HFFc6 (cell line): ENCODE results near the gene GRID1. TPM values are rescaled to one million over a fixed set of nuclear protein-coding genes. Genes with fewer than 3 reads are reported as not detected.

Experiments
- DNase-seq: peaks from one replicate; pipeline ENCODE4 v3.0.0-alpha.2; 2018
- H3K27ac Mint-ChIP-seq: 2 replicates; pipeline ENCODE4 v1.8.0; 2020; ENCODE audit warnings: mild to moderate bottlenecking, mixed read lengths
- H3K27me3 Mint-ChIP-seq: 2 replicates; pipeline ENCODE4 v1.8.0; 2021; ENCODE audit warnings: mild to moderate bottlenecking, moderate library complexity, mixed read lengths; ENCODE audit not compliant: insufficient read depth
- H3K36me3 Mint-ChIP-seq: 2 replicates; pipeline ENCODE4 v1.8.0; 2021; ENCODE audit warnings: low read depth, mixed read lengths
- H3K4me1 Mint-ChIP-seq: 2 replicates; pipeline ENCODE4 v1.8.0; 2020; ENCODE audit warnings: low read depth, mixed read lengths
- H3K4me3 Mint-ChIP-seq: 2 replicates; pipeline ENCODE4 v1.8.0; 2020; ENCODE audit warnings: mild to moderate bottlenecking, moderate library complexity, mixed read lengths
- H3K9me3 Mint-ChIP-seq: 2 replicates; pipeline ENCODE4 v1.8.0; 2020; ENCODE audit warnings: mild to moderate bottlenecking, mixed read lengths
- total RNA-seq, 6 experiments: library from RNA; stranded (reverse); fragmentation: NEBNext Ultra II Directional; extraction: Animal tissue kit (Norgen Biotek cat#: 25700); gene quantifications; 2 replicates in 1 of 6; 3 replicates in 5 of 6; pipeline ENCODE4 v1.2.3, GENCODE V29; 2021
- TF ChIP-seq, protein P1 (sequence below): fragments of 200-600 bp; sonication (generic); IDR thresholded peaks from 2 replicates; pipeline ENCODE4 v1.5.0; 2021; ENCODE audit warnings: antibody characterized with exemption, mild to moderate bottlenecking

GRID1 gene
- total RNA-seq, 6 experiments from 2014 or later = not detected

DNA sequence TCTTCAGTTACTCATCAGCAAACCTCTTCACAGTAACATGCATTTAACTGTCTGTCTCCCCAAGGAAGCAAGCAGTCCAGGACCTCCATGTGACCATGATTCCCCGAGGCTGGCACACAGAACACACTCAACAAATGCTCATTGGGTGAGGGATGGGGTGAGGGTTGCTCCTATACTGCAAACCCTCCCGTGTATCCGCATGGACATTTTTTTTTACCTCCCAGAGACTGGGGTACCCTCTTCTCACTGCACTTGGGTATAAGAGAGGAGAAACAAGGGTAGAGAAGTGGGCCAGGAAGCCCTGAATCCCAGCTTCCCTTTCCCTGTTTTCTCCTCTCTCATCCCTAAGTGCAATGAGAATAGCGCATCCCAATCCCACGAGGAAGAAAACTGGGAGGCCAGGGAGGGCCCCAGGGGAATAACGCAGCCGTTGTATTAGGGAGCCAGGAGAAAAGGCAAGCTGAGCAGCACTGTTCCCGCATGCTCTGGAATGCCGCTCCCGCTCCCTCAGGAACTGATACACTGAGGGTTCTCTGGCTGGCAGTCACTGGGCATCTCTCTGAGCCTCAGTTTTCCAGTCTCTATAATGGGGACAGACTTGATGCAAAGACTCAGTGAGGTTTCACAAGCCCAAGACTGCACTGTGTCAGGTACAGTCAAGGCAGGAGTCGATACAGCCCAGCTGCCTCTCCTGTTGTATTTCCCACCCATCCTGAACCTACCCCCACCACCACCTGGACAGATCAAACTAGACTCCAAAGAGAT is 134.6 kb downstream of the GRID1 start:
- H3K4me3 Mint-ChIP-seq = no peak overlapping the region
- DNase-seq = no peak
- H3K27ac Mint-ChIP-seq = no peak overlapping the region
- no peaks in the 10 kb centered on the region for H3K36me3 Mint-ChIP-seq
- H3K9me3 Mint-ChIP-seq = peaks cover 6% of the 10 kb centered on the region; the same call in 1 of the 2 replicates
- no peaks in the 10 kb centered on the region for H3K4me1 Mint-ChIP-seq
- TF ChIP-seq, protein P1, sequence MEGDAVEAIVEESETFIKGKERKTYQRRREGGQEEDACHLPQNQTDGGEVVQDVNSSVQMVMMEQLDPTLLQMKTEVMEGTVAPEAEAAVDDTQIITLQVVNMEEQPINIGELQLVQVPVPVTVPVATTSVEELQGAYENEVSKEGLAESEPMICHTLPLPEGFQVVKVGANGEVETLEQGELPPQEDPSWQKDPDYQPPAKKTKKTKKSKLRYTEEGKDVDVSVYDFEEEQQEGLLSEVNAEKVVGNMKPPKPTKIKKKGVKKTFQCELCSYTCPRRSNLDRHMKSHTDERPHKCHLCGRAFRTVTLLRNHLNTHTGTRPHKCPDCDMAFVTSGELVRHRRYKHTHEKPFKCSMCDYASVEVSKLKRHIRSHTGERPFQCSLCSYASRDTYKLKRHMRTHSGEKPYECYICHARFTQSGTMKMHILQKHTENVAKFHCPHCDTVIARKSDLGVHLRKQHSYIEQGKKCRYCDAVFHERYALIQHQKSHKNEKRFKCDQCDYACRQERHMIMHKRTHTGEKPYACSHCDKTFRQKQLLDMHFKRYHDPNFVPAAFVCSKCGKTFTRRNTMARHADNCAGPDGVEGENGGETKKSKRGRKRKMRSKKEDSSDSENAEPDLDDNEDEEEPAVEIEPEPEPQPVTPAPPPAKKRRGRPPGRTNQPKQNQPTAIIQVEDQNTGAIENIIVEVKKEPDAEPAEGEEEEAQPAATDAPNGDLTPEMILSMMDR = no peak
- no peaks in the 10 kb centered on the region; the same call in 1 of the 2 replicates for H3K27me3 Mint-ChIP-seq

DNA sequence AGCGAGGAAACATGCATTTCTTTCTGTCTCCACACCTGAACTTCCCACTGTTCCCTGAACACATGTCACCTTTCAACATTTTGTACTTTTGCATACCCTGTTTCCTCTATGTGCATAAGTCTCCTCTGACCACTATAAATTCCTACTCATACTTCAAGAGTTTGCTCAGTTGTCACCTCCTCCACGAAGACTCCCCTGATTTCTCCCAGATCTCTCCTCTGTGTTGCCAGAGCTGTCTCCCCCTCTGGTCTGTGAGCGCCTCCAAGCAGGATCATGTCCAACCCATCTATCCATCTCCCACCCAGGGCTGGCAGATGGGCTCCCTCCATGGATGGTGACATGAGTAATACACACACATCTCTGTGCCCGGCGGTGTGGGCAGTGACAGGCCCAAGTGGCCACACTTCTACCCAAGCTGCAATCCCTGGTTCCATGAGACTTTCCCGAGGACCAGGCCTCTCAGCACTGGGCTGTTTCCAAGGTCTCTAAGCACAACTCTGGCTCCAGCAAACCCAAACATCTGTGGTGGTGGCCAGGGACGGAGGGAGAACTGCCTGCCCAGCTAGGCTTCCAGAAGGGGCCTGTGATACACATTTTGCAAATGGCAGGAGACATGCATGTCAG is 135.9 kb downstream of the GRID1 start:
- Mint-ChIP-seq H3K36me3 (no peaks in the 10 kb centered on the region), H3K9me3 (peaks cover 8% of the 10 kb centered on the region; the same call in 1 of the 2 replicates), H3K4me3 (no peak overlapping the region), H3K27me3 (no peaks in the 10 kb centered on the region; the same call in 1 of the 2 replicates), H3K27ac (no peak overlapping the region), H3K4me1 (no peaks in the 10 kb centered on the region)
- no peak for DNase-seq
- TF ChIP-seq, protein P1 = no peak

DNA sequence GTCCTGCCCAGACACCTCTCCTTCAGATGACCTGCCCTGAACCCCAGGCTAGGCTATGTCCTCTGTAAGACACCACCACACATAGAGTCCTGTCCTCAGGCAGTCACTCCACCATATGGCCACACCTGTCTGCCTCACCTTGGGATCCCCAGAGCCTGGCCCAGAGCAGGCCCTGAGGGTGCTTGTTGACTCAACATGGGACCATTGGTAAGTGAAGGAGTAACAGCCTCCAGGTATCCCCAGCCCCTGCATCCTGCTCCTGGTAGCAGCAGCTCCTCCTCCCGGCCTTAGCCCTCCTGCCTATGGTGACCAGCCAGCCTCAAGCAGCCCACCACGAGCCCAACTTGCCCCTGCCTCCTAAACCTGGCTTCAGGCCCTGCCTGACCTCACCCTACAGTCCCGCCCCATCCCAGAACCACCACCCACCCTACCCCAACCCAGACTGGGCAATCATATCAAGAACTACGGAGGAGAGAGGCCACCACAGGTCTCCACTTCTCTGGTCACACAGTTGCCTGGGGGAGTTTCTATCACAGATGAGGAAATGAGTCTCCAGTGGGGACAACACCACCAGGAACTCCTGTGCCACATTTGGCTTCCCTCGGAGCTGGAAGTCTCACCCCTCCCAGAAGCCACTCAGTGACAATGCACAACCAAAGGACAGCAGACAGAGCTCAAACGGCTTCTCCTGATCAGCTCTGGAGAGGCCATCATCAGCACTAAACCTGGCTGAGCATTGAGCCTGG is 136.6 kb downstream of the GRID1 start:
- H3K27me3 Mint-ChIP-seq = no peaks in the 10 kb centered on the region; the same call in 1 of the 2 replicates

DNA sequence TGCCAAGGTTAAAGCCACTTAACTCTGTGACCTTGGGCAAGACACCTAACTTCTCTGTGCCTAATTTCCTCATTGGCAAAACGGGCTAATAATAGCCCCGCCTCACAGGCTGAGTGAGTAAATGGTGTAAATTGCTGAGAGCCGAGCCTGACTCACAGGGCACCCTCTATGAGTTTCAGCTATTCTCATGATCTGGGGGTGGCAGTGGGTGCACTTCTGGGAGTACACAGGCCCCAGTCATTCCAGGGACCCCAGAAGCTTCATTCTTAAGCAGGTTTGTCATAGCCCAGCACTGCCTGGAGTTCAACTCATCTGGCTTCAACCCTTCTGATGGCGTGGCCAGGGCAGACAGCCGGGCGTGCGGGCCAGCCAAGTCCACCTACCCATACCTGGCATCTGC is 137.2 kb downstream of the GRID1 start:
- H3K4me3 Mint-ChIP-seq = no peak overlapping the region
- peaks cover 10% of the 10 kb centered on the region for H3K4me1 Mint-ChIP-seq
- H3K27me3 Mint-ChIP-seq = no peaks in the 10 kb centered on the region; the same call in 1 of the 2 replicates
- no peaks in the 10 kb centered on the region for H3K36me3 Mint-ChIP-seq
- DNase-seq = no peak
- TF ChIP-seq, protein P1 = no peak
- H3K27ac Mint-ChIP-seq = no peak overlapping the region
- peaks cover 4% of the 10 kb centered on the region; the same call in 1 of the 2 replicates for H3K9me3 Mint-ChIP-seq

More for the DNA sequence above, 136.6 kb downstream of the GRID1 start:
- Mint-ChIP-seq H3K4me1 (peaks cover 6% of the 10 kb centered on the region), H3K27ac (no peak overlapping the region), H3K9me3 (peaks cover 4% of the 10 kb centered on the region; the same call in 1 of the 2 replicates), H3K36me3 (no peaks in the 10 kb centered on the region), H3K4me3 (no peak overlapping the region)
- TF ChIP-seq, protein P1 = no peak
- no peak for DNase-seq

DNA sequence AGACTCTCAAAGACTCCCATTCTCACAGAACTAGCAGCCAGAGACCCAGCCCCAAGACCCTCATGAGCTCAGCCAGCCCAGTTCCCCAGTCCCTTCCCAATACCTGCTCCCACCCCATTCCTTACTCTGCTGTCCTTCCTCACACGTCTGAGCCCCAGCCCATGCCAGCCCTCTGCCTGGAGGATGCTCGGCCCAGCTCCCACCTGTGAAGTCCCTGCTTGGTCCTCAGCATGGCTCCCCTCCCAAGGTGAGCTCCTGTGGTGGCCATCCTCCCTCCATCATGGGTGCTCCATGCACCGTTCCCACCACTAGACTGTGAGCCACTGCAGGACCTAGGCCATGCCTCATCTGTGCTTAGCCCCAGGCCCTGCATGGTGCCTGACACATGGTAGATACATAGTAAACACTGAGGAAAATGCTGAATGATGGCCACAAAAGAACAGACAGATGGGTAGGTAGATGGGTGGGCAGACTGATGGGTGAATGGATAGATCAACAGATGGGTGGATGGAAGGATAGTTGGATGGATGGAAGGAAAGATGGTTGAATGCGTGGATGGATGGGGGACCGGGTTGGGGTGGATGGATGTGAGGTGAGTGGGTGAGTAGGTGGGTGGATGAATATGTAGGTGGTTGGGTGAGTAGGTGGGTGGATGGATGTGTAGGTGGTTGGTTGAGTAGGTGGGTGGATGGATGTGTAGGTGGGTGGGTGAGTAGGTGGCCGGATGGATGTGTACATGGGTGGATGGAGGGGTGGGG is 138.9 kb downstream of the GRID1 start:
- no peak for DNase-seq
- Mint-ChIP-seq H3K4me1 (peaks cover 10% of the 10 kb centered on the region), H3K27me3 (no peaks in the 10 kb centered on the region; the same call in 1 of the 2 replicates), H3K27ac (no peak overlapping the region), H3K9me3 (peaks cover 4% of the 10 kb centered on the region; the same call in 1 of the 2 replicates), H3K36me3 (no peaks in the 10 kb centered on the region), H3K4me3 (no peak overlapping the region)
- TF ChIP-seq, protein P1 = no peak
